HEK293T (cell line): ENCODE measurements around the gene OR4F6.

Experiments
- ARNT ChIP-seq: fragments of 450-650 bp; IDR thresholded peaks from 2 replicates; pipeline ENCODE4 v1.6.1; 2017; ENCODE audit warnings: mild to moderate bottlenecking
- BHLHE40 ChIP-seq: fragments of 450-650 bp; IDR thresholded peaks from 2 replicates; pipeline ENCODE4 v1.6.1; 2016; ENCODE audit warnings: mild to moderate bottlenecking, moderate library complexity, borderline replicate concordance
- ELF4 ChIP-seq: fragments of 450-650 bp; IDR thresholded peaks from 2 replicates; pipeline ENCODE4 v1.6.1; 2017; ENCODE audit warnings: antibody characterized with exemption
- FOXA1 ChIP-seq: fragments of 450-650 bp; IDR thresholded peaks from 2 replicates; pipeline ENCODE4 v1.6.1; 2016; ENCODE audit warnings: mild to moderate bottlenecking
- FOXK2 ChIP-seq: fragments of 450-650 bp; IDR thresholded peaks from 2 replicates; pipeline ENCODE4 v1.6.1; 2016; ENCODE audit warnings: mild to moderate bottlenecking
- FOXM1 ChIP-seq: fragments of 450-650 bp; IDR thresholded peaks from 2 replicates; pipeline ENCODE4 v1.6.1; 2017; ENCODE audit warnings: mild to moderate bottlenecking, borderline replicate concordance
- L3MBTL2 ChIP-seq: fragments of 450-650 bp; conservative IDR thresholded peaks from 2 replicates; pipeline ENCODE4 v1.6.1; 2016; ENCODE audit warnings: mild to moderate bottlenecking
- LEF1 ChIP-seq: fragments of 450-650 bp; IDR thresholded peaks from 2 replicates; pipeline ENCODE4 v1.6.1; 2017; ENCODE audit warnings: mild to moderate bottlenecking, borderline replicate concordance
- NFRKB ChIP-seq: fragments of 450-650 bp; IDR thresholded peaks from 2 replicates; pipeline ENCODE4 v1.6.1; 2016; ENCODE audit warnings: mild to moderate bottlenecking, moderate library complexity
- SP1 ChIP-seq: fragments of 450-650 bp; IDR thresholded peaks from 2 replicates; pipeline ENCODE4 v1.6.1; 2017
- SUZ12 ChIP-seq: fragments of 450-650 bp; IDR thresholded peaks from 2 replicates; pipeline ENCODE4 v1.6.1; 2016; ENCODE audit warnings: mild to moderate bottlenecking
- TARDBP ChIP-seq: fragments of 450-650 bp; IDR thresholded peaks from 2 replicates; pipeline ENCODE4 v1.6.1; 2016
- ZNF384 ChIP-seq: fragments of 450-650 bp; IDR thresholded peaks from 2 replicates; pipeline ENCODE4 v1.6.1; 2016

DNA sequence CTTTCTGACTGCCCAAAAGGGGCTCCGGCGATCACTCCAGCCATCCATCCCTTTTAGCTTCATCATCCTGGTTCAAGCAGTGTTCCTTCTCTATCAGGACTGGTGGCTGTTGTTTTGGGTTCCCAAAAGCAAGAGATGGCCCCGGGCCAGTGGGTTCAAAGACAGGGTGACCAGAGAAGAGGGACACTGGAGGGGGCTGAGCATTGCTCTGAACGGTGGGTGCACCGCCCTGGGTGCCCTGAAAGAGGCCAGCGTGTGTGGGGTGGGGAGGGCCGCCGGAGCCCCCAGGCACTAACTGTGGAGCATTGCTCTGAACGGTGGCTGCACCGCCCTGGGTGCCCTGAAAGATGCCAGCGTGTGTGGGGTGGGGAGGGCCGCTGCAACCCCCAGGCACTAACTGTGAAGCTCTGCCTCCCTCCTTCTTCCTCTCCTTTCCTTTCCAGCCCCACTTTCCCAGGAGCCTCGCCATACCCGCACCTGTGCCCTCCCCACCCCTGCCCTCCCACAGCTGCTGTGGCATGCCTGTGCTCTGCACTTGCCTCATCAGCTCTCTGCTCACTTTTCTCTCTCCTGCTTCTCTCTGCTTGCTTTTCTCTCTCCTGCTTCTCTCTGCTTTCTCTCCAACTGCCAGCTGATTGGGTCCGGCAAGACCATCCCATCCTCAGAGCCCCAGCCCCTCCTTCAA, 37.4 kb upstream of the OR4F6 start:
- TF ChIP-seq L3MBTL2 (no peak), NFRKB (no peak), ARNT (no peak), SP1 (no peak), TARDBP (no peak), BHLHE40 (no peak), FOXK2 (no peak), SUZ12 (no peak), ELF4 (no peak), ZNF384 (no peak), FOXM1 (no peak), FOXA1 (no peak), LEF1 (no peak)
